ENCODE results near the gene MTFR1L.

MTFR1L gene

GRCh38 chr1:25821630-25822091 is 1.9 kb downstream of the MTFR1L start:
- no peak for TF ChIP-seq TCF12 (IDR thresholded peaks at IDR 0.05; ENCODE audit: low read depth)
- no peak for TF ChIP-seq NFIC (IDR thresholded peaks at IDR 0.05)
- no peak for TF ChIP-seq CREB1 (IDR thresholded peaks at IDR 0.05; ENCODE audit: low read depth)
- TF ChIP-seq, protein P1, sequence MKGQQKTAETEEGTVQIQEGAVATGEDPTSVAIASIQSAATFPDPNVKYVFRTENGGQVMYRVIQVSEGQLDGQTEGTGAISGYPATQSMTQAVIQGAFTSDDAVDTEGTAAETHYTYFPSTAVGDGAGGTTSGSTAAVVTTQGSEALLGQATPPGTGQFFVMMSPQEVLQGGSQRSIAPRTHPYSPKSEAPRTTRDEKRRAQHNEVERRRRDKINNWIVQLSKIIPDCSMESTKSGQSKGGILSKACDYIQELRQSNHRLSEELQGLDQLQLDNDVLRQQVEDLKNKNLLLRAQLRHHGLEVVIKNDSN (IDR thresholded peaks at IDR 0.05), result no peak
- TF ChIP-seq ZBTB7A (IDR thresholded peaks at IDR 0.05; ENCODE audit: low read depth), result no peak
- TF ChIP-seq RAD21 (IDR thresholded peaks at IDR 0.05; ENCODE audit: low read depth), result no peak
- TF ChIP-seq, protein P2, sequence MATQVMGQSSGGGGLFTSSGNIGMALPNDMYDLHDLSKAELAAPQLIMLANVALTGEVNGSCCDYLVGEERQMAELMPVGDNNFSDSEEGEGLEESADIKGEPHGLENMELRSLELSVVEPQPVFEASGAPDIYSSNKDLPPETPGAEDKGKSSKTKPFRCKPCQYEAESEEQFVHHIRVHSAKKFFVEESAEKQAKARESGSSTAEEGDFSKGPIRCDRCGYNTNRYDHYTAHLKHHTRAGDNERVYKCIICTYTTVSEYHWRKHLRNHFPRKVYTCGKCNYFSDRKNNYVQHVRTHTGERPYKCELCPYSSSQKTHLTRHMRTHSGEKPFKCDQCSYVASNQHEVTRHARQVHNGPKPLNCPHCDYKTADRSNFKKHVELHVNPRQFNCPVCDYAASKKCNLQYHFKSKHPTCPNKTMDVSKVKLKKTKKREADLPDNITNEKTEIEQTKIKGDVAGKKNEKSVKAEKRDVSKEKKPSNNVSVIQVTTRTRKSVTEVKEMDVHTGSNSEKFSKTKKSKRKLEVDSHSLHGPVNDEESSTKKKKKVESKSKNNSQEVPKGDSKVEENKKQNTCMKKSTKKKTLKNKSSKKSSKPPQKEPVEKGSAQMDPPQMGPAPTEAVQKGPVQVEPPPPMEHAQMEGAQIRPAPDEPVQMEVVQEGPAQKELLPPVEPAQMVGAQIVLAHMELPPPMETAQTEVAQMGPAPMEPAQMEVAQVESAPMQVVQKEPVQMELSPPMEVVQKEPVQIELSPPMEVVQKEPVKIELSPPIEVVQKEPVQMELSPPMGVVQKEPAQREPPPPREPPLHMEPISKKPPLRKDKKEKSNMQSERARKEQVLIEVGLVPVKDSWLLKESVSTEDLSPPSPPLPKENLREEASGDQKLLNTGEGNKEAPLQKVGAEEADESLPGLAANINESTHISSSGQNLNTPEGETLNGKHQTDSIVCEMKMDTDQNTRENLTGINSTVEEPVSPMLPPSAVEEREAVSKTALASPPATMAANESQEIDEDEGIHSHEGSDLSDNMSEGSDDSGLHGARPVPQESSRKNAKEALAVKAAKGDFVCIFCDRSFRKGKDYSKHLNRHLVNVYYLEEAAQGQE (IDR thresholded peaks at IDR 0.05; ENCODE audit: low read depth), result no peak; the same call in 1 of the 2 replicates
- no peak for TF ChIP-seq FOXM1 (IDR thresholded peaks at IDR 0.05; ENCODE audit: borderline replicate concordance, low read depth)
- TF ChIP-seq EGR1 (IDR thresholded peaks at IDR 0.05), result no peak

- TF ChIP-seq CREB1 (IDR thresholded peaks at IDR 0.05; ENCODE audit: low read depth) (no peak), EGR1 (IDR thresholded peaks at IDR 0.05) (no peak), NFIC (IDR thresholded peaks at IDR 0.05) (no peak), EP300 (IDR thresholded peaks at IDR 0.05; ENCODE audit: borderline replicate concordance) (no peak), FOXM1 (IDR thresholded peaks at IDR 0.05; ENCODE audit: borderline replicate concordance, low read depth) (no peak), MAX (IDR thresholded peaks at IDR 0.05) (no peak), TCF12 (IDR thresholded peaks at IDR 0.05; ENCODE audit: low read depth) (no peak), TEAD4 (IDR thresholded peaks at IDR 0.05) (no peak), CEBPB (IDR thresholded peaks at IDR 0.05) (no peak), ZBTB7A (IDR thresholded peaks at IDR 0.05; ENCODE audit: low read depth) (no peak), TAF1 (IDR thresholded peaks at IDR 0.05; ENCODE audit: low read depth) (no peak), YY1 (IDR thresholded peaks at IDR 0.05; ENCODE audit: low read depth) (no peak), RAD21 (IDR thresholded peaks at IDR 0.05; ENCODE audit: low read depth) (no peak)
- TF ChIP-seq, protein P1 (IDR thresholded peaks at IDR 0.05), result no peak
- TF ChIP-seq, protein P2 (IDR thresholded peaks at IDR 0.05; ENCODE audit: low read depth), result no peak
Measured at GRCh38 chr1:25825605-25826004, 5.9 kb downstream of the MTFR1L start.

DNA sequence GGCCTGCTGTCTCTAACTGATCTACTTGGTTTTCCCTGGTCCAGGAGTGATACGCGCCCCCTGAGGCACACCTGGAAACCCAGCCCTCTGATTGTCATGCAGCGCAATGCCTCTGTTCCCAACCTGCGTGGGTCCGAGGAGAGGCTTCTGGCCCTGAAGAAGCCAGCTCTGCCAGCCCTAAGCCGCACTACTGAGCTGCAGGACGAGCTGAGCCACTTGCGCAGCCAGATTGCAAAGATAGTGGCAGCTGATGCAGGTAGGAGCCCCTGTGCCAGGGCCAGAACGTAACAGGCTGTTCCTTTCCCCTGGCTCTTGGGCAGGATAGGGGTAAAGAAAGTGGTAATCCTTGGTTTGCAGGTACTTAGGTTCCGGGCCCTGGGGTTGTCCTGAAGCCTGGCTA is 6.8 kb downstream of the MTFR1L start:
- TF ChIP-seq FOXM1 (IDR thresholded peaks at IDR 0.05; ENCODE audit: borderline replicate concordance, low read depth) (no peak), EGR1 (IDR thresholded peaks at IDR 0.05) (no peak), NFIC (IDR thresholded peaks at IDR 0.05) (no peak), MAX (IDR thresholded peaks at IDR 0.05) (no peak), YY1 (IDR thresholded peaks at IDR 0.05; ENCODE audit: low read depth) (no peak), EP300 (IDR thresholded peaks at IDR 0.05; ENCODE audit: borderline replicate concordance) (no peak), CREB1 (IDR thresholded peaks at IDR 0.05; ENCODE audit: low read depth) (no peak), TEAD4 (IDR thresholded peaks at IDR 0.05) (no peak), TAF1 (IDR thresholded peaks at IDR 0.05; ENCODE audit: low read depth) (no peak), CEBPB (IDR thresholded peaks at IDR 0.05) (no peak), TCF12 (IDR thresholded peaks at IDR 0.05; ENCODE audit: low read depth) (no peak)

DNA sequence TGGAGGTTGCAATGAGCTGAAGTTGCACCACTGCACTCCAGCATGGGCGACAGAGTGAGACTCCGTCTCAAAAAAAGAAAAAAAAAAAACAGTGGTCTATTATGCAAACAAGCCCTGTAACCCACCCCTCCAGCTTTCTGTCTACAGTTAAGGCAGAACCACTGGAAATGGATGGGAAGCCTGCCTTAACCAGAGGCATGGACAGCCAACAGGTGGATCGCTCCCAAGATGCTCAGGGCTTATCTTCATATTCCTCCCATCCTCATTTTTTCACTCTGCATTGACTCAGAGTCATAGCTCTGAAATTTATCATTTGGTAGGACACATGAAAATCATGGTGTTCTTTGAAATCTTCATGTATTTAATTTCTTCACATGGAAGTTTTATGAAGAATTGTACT is 8.7 kb downstream of the MTFR1L start:
- no peak for TF ChIP-seq CREB1 (IDR thresholded peaks at IDR 0.05; ENCODE audit: low read depth)
- TF ChIP-seq TEAD4 (IDR thresholded peaks at IDR 0.05), result no peak
- no peak for TF ChIP-seq TCF12 (IDR thresholded peaks at IDR 0.05; ENCODE audit: low read depth)
- TF ChIP-seq EGR1 (IDR thresholded peaks at IDR 0.05), result no peak
- TF ChIP-seq, protein P1 (IDR thresholded peaks at IDR 0.05), result no peak
- TF ChIP-seq ZBTB7A (IDR thresholded peaks at IDR 0.05; ENCODE audit: low read depth), result no peak
- no peak for TF ChIP-seq CEBPB (IDR thresholded peaks at IDR 0.05)
- TF ChIP-seq YY1 (IDR thresholded peaks at IDR 0.05; ENCODE audit: low read depth), result no peak
- TF ChIP-seq EP300 (IDR thresholded peaks at IDR 0.05; ENCODE audit: borderline replicate concordance), result no peak
- TF ChIP-seq TAF1 (IDR thresholded peaks at IDR 0.05; ENCODE audit: low read depth), result no peak
- no peak for TF ChIP-seq NFIC (IDR thresholded peaks at IDR 0.05)
- no peak for TF ChIP-seq RAD21 (IDR thresholded peaks at IDR 0.05; ENCODE audit: low read depth)
- no peak for TF ChIP-seq FOXM1 (IDR thresholded peaks at IDR 0.05; ENCODE audit: borderline replicate concordance, low read depth)
- TF ChIP-seq, protein P2 (IDR thresholded peaks at IDR 0.05; ENCODE audit: low read depth), result no peak
- TF ChIP-seq MAX (IDR thresholded peaks at IDR 0.05), result no peak
